ENCODE results near the gene GPC6. TPM values are rescaled to one million over a fixed set of nuclear protein-coding genes. Genes with fewer than 3 reads are reported as not detected.

Gene GPC6
- polyA plus RNA-seq, 1 donor (not counting 4 experiments of a cell fraction or from before 2014, with no cell fraction given) = 0.42 TPM

GRCh38 chr13:94138831-94139230, 912.2 kb downstream of the GPC6 start:
- Histone ChIP-seq H3K4me3 (ENCODE audit: control insufficient read depth in 2 of 3, extremely low read depth in 1 of 3, insufficient read depth in 2 of 3, low read depth in 1 of 3, low read length in 3 of 3) (no peak overlapping the region), H3K4me1 (ENCODE audit: control insufficient read depth, extremely low read depth, insufficient read depth, low read length) (no peaks in the 10 kb centered on the region), H3K36me3 (ENCODE audit: control insufficient read depth in 2 of 2, extremely low read depth in 1 of 2, insufficient read depth in 2 of 2, low read length in 2 of 2) (no peaks in the 10 kb centered on the region), H3K79me2 (ENCODE audit: control insufficient read depth, insufficient read depth, low read length) (no peaks in the 10 kb centered on the region), H2AFZ (ENCODE audit: control insufficient read depth, low read length) (no peak overlapping the region), H3K27ac (ENCODE audit: control insufficient read depth, insufficient read depth, low read length) (no peak overlapping the region), H3K27me3 (ENCODE audit: control insufficient read depth, extremely low read depth, insufficient read depth, low read length) (no peaks in the 10 kb centered on the region), H3K9me1 (ENCODE audit: control insufficient read depth, extremely low read depth, insufficient read depth, low read length) (no peaks in the 10 kb centered on the region), H3K9me3 (ENCODE audit: control insufficient read depth, low read depth, low read length) (no peaks in the 10 kb centered on the region), H3K4me2 (ENCODE audit: control insufficient read depth, extremely low read depth, insufficient read depth, low read depth, low read length) (no peak overlapping the region), H4K20me1 (ENCODE audit: control insufficient read depth, extremely low read depth, insufficient read depth, low read length) (no peaks in the 10 kb centered on the region), H3K9ac (ENCODE audit: control insufficient read depth, extremely low read depth, insufficient read depth, low read length) (no peak overlapping the region)
- DNase-seq (ENCODE audit: low read depth, low spot score) (no peak), FAIRE-seq (no peak)
- dilution Hi-C loops (cut with MboI; ENCODE audit: extremely low pct_ligation_motif_present, low sequenced_read_pairs) = no loop called here
- no peak for TF ChIP-seq CTCF (optimal IDR thresholded peaks at IDR 0.05 in 1 of 3, IDR thresholded peaks at IDR 0.05 in 1 of 3, conservative IDR thresholded peaks at IDR 0.05 in 1 of 3; ENCODE audit: extremely low read depth in 1 of 3, insufficient read depth in 2 of 3, low read length in 3 of 3)
- no peak for TF ChIP-seq EZH2 (IDR thresholded peaks at IDR 0.05; ENCODE audit: low read length)

DNA sequence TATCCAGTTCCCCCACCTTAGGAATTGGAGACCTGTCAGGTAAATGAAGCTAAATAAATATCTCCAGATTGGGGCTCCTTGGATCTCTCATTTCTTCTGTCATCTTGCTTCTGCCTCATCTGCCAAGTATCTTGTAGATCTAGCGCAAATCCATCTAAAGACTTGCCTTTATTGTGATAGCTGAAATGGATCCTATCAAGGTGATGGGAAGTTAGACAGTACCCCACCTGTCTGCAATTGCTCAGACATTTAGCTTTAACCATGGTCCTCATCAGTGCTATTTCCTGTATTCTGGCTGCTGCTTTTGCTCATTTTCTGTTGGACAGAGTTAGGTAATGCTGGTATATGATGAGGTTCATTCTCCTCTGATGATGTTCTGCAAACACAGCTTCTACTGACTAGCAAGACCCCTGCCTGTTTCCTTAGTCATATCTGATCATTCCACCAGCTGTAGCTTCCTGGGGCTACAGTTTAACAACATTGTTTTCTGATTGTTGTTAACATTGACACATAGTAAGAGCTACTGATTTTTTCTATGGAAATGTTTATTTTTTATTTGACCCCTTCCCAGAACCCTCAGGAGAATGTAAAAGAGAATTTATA, 912.9 kb downstream of the GPC6 start:
- no peaks in the 10 kb centered on the region for H4K20me1 ChIP-seq (ENCODE audit: control insufficient read depth, extremely low read depth, insufficient read depth, low read length)
- no peaks in the 10 kb centered on the region for H3K36me3 ChIP-seq (ENCODE audit: control insufficient read depth in 2 of 2, extremely low read depth in 1 of 2, insufficient read depth in 2 of 2, low read length in 2 of 2)
- DNase-seq (ENCODE audit: low read depth, low spot score) (no peak), FAIRE-seq (no peak)
- H3K4me3 ChIP-seq (ENCODE audit: control insufficient read depth in 2 of 3, extremely low read depth in 1 of 3, insufficient read depth in 2 of 3, low read depth in 1 of 3, low read length in 3 of 3) = no peak overlapping the region
- H3K27me3 ChIP-seq (ENCODE audit: control insufficient read depth, extremely low read depth, insufficient read depth, low read length) = no peaks in the 10 kb centered on the region
- no peak overlapping the region for H3K9ac ChIP-seq (ENCODE audit: control insufficient read depth, extremely low read depth, insufficient read depth, low read length)
- H3K27ac ChIP-seq (ENCODE audit: control insufficient read depth, insufficient read depth, low read length) = no peak overlapping the region
- no peaks in the 10 kb centered on the region for H3K4me1 ChIP-seq (ENCODE audit: control insufficient read depth, extremely low read depth, insufficient read depth, low read length)
- TF ChIP-seq CTCF (optimal IDR thresholded peaks at IDR 0.05 in 1 of 3, IDR thresholded peaks at IDR 0.05 in 1 of 3, conservative IDR thresholded peaks at IDR 0.05 in 1 of 3; ENCODE audit: extremely low read depth in 1 of 3, insufficient read depth in 2 of 3, low read length in 3 of 3) (no peak), EZH2 (IDR thresholded peaks at IDR 0.05; ENCODE audit: low read length) (no peak)
- H3K9me1 ChIP-seq (ENCODE audit: control insufficient read depth, extremely low read depth, insufficient read depth, low read length) = no peaks in the 10 kb centered on the region
- dilution Hi-C loops (cut with MboI; ENCODE audit: extremely low pct_ligation_motif_present, low sequenced_read_pairs) = no loop called here
- no peaks in the 10 kb centered on the region for H3K79me2 ChIP-seq (ENCODE audit: control insufficient read depth, insufficient read depth, low read length)
- H3K9me3 ChIP-seq (ENCODE audit: control insufficient read depth, low read depth, low read length) = no peaks in the 10 kb centered on the region
- no peak overlapping the region for H3K4me2 ChIP-seq (ENCODE audit: control insufficient read depth, extremely low read depth, insufficient read depth, low read depth, low read length)
- H2AFZ ChIP-seq (ENCODE audit: control insufficient read depth, low read length) = no peak overlapping the region

Data from keratinocyte (primary cell).